Frontal cortex (tissue), 4 donors: ENCODE data around the gene PRDM16. TPM values are rescaled to one million over a fixed set of nuclear protein-coding genes. Genes with fewer than 3 reads are reported as not detected.
A peak's percentile ranks its signal among the peaks of the same experiment; 100 is the strongest.

Source experiments
- DNase-seq, 2 donors: peaks; one replicate each; pipeline ENCODE4 v3.0.0; 2012; ENCODE audit warnings: low spot score in 2 of 2
- FAIRE-seq: peaks from 2 replicates; lab custom pipeline; 2012; peaks lifted over from hg19 to GRCh38; lab: Jason Lieb, UNC
- total RNA-seq: library from RNA; depleted of rRNA; stranded (reverse); fragments of >200 nt; gene quantifications from one replicate; pipeline ENCODE4 v1.2.3, GENCODE V29; 2014
- donor health status: control.
- donor health status: control.
- donor health status: control.

Gene PRDM16
- total RNA-seq, 1 donor from 2014 or later: 1.6 TPM

DNA sequence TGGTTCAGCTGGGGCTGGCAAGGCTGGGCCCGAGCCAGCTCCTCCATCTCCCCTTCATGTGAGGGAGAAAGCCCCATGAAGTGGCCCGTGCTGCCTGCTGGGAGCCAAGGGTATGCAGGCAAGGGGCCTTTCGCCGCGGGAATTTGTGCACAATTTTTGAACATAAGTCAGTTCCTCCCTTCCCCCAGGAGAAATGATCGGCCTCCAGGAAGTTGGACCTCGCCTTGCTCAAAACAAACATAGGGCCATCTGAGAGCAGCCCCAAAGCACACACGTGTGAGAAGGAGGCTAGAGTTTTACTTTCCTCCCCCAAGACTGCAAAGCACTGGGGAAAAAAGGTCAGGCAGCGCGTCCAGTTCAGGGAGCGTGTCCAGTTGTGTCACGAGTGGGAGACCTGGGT is 64.7 kb downstream of the PRDM16 start:
- FAIRE-seq (no peak), DNase-seq (no peak)

DNA sequence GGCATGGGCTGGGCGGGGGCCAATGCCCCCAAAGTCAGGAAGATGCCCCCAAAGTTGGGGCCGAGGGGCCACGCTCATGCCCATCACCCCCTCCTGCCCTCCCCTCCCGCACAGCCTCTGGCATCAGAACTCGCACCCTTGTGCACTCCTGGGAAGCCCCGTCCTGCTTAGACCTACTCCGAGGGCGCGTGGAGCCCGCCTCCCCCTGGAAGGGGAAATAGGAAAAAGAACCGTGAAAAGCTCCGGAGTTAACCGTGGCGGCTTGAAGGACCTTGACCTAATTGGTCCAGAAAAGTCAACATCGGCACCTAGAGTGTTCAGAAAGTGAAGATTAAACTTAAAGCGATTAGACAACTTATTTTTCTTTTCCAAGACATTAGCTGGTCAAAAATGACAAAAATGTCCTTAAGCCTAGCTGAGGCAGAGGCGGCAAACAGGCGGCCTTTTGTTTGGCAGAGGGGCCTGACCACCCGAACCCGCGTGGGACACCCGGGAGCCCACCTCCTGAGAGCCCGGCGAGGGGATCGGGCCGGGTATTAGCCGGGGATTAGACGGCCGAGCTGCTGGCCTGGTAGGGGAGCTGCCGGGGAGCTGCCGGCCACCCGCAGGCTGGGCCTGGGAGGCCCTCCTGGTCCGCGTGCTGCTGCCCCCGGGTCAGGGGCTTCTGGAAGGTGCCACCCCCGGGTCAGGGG is 65.5 kb downstream of the PRDM16 start:
- no peak for FAIRE-seq
- no peak for DNase-seq

DNA sequence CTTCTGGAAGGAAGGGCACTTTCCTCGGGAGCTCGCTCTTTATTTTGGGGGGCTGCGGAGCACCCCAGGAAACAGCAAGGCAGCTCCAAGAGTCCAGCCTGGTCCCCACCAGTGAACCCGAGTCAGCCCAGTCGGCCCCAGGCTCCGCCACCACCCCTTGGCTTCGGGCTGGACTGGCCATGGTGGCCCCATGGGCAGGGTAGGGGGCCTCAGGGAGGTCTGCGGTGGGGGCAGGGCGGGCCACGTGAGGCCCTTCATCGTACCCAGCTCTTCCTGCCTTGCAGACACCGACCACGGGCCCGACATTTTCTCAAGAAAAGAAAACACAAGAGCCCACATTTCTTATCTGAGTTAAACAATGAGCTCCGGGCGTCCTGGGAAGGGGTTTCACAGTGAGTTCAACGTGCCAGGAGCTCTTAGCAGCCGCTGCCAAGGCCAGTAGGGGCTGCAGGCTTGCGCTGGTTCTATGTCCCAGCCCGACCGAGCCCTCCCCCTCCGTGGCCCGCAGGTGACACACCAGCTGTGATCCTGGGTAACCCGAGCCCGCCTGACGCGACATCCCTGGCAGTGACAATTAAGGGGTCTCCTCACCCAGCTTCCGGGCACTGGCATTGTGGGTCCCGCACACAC is 66.2 kb downstream of the PRDM16 start:
- DNase-seq (no peak), FAIRE-seq (no peak)

DNA sequence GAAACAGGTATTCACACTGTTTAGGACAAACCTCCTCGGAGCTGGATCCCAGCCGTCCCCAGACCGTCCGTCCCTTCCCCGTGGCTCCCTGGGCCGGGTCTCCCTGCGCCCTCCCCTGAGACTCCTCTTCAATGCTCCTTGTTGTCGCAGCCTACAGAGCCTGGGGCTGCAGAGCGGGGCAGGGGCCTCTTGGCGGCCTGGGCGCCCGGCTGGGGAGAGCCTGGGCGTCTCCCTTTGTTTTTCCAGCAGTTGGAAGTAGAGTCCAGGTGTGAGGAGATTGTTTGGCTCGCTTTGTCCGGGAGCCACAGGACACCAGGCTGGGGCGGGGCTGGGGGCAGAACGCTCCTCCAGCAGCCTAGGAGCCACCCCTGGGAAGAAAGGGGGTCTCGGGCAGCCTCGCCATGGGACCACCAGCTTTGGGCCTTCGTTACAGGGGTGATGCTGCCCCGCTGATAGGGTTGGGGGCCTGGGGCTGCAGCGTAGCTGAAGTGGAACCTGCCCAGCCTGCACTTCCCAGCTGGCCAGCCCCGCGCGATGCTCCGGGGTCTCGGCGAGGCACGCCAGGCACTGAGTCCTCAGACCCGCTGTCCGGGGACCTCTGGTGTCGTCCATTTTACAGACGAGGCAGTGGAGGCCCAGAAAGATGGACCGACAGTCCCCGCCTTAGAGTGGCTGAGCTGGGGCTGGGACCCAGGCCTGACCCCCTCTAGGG is 66.9 kb downstream of the PRDM16 start:
- no peak for FAIRE-seq
- DNase-seq: no peak

DNA sequence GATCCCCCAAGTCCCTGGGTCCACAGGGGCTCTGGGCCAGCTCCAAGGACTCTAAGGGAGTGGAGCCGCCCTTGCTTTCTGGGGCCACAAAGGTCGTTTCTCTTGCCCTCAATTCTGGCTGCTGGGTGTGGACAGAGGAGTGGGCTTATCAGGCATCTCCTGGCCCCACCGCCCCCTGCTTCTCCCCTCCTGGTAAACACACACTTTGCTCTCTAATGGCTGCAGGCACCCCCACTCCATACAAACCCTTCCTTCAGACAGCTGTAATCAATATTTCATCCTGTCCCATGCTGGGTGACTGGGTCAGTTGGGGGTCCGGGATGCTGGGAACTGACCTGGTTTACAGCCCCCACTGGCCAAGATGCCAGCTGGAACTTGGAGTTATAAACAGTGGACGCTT is 67.5 kb downstream of the PRDM16 start:
- no peak for DNase-seq
- no peak for FAIRE-seq

DNA sequence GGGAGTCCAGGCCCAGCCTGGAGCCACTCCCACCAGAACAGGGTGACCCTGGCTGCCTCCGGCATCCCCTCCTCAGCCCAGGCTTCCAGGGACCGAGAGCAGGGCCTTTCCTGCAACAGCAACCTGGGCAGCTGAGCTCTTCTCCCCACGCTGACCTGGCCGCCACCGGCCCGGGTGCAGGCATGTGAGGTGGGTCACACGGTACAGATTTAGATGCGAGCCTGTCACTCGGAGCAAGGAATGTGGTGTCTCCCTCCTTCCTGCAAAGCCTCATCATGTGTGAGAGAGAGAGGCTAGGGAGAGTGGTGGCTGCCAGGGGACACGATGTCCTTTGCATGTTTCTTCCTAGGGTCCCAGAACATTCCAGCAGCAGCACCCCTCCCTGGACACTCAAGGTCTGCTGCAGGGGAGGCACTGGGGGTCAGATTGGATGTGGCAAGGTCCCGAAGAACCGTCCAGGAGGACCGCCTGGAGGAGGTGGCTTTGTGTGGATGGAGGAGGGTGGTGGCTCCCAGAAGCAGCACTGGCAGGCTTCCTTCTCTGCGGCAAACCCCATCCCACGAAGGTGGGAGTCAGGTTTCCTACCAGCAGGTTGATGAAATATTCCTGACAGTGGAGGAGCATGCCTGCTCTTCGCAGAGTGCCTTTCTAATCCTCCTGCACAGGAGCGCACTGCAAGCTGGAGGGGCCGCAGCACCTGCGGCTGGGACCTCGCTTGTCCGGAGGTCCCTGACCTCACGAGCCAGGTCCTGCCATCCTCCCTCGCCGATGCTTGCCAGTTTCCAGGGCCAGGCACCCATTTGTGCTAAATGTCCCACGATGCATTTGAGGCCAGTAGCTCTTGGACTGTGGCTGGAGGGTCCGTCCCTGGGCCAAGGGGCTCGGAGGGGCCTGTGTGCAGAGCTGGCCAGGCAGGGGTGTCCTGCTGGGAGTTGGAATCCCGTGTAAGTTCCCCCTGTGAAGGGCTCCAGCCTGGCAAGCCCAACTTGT is 68.4 kb downstream of the PRDM16 start:
- DNase-seq: no peak
- no peak for FAIRE-seq

DNA sequence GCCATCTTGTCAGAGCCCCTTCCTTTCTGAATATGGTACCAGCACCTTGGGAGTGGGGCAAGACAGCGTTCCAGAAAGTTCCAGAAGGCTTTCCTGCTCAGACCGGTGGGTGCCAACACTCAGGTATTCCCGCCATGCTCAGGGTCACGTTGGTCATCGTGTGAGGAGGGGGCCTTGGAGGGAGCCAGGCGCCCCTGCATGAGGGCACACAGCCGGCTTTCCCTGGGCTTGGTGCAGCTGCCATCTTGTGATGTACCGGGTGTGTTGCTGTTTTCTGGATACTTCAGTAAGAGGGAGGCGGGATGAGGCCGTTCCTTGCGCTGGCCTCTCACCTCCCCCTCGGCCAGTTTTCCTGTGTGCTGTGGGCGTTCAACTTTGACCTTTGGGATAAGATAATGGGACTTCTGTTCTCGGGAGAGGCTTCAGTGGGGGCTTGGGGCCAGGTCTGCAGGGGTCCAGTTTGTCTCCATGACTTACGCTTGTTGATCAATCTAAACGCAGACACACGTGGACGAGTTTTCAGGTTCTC is 69.7 kb downstream of the PRDM16 start:
- FAIRE-seq: no peak

DNA sequence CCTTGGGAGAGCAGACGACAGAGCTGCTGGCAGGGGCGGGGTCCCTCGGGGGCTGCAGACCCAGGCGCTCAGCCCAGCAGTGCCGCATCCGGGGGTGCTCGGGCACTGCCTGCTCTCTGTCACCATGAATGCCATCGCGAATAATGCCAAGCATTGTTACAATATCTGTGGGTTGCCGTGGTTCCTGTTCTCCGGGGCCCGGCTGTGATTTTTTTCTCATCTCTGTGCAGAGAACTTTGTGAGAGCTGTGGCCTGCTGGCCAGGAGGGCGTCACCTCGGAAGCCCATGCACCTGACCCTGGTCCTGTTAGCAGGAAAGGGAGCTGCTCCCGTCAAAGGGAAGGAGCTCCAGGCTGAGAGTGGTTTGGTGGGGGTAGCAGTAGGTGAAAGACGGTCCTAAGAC is 70.4 kb downstream of the PRDM16 start:
- peak; percentile 49 to 51 for DNase-seq
- FAIRE-seq: no peak

More for the DNA sequence above, 69.7 kb downstream of the PRDM16 start:
- DNase-seq: no peak

DNA sequence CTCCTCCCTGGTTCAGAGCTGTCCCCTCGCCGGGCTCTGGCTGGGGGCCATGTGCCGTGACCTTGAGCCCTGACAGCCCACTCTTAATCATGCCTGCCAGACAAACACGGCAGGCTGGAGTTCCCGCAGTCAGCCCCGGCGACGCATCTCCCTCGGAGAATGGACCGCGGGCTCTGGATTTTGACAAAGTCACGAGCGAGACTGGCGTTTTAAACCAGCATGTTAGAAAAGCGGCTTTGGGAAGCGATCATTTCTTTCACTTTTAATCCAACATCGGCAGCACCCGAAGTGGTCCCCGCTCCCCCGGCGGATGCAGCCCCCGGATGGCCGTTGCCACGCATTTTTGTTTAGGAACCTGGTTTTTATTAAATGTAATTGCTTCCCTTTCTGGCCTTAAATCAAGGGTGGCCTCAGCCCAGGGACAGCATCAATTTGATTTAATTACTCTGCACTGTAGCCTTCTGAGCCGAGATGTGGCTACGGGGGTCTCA is 70.9 kb downstream of the PRDM16 start:
- DNase-seq (no peak), FAIRE-seq (no peak)

DNA sequence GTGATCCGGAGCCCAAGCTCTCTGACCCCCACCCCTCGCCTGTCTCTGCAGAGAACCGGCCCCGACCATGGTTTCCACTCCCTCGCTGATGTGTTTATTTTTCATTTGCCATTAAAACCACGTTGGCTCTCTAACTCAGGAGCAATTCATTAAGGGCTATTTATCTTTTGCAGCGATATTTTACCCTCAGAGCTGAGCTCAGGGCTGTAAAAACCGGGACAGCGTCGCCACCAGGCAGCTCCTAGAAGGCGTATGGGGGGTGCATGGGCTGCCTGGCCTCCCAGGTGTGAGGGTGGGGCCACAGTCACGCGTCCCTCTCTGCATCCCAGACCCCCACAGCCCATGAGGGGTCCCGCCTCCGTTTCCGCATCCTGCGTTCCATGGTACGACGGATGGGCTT is 71.4 kb downstream of the PRDM16 start:
- no peak for DNase-seq
- no peak for FAIRE-seq

DNA sequence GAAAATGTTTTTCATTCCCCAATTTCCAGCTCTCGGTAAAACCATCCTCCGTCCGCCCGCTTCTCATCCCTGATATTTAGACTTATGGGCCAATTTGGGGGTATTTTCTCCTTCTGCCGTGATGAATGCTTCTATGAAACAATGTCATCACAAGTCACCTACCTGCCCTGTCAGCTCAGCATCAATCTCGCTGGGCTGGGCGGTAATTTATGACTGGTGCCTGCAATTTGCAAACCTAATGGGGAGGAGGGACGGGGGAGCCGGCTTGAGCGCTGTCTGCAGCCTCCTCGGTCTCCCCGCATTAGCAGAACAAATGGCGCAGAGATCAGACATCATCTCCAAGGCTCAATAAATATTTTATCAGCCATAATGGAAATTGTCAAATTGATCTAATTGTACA is 72.1 kb downstream of the PRDM16 start:
- DNase-seq (no peak), FAIRE-seq (no peak)

DNA sequence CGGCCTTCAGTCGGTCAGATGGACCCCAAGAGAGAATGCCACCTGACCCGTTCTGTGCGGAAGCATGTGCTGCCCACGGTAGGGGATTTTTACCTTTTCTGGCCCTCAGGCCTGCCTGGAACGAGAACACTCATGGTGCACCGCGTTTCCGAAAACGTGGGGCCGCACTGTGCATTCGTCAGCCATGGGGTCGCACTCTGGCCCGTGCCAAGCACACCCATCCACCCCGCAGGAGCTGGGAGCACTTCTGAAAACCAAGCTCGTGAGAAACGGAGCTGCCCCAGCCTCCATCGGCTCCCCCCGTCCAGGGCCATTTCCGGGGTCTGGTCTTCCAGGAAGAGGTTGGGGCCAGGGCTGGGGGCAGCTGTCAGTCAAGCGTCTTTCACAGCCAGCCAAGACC is 72.8 kb downstream of the PRDM16 start:
- FAIRE-seq: no peak

DNA sequence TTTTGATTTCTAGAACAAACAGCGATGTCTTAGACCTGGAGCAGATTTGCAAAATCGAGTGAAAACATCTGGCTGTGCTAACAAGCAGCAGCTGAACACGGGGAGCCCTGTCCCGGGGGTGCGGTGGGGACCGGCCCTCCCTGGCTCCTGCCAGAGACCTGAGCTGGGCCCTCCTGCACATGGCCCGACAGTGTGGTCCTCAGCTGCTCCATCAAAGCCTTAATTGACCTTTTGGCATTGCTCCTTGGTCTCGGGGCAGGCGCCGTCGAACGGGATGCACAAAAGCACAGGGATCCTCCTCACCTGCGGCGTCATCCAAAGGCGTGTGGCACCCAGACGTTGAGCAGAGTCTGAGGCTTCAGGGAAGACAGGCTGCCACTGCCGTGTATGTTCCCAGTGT is 73.2 kb downstream of the PRDM16 start:
- no peak for DNase-seq
- FAIRE-seq: no peak

More for the DNA sequence above, 72.8 kb downstream of the PRDM16 start:
- DNase-seq: no peak

DNA sequence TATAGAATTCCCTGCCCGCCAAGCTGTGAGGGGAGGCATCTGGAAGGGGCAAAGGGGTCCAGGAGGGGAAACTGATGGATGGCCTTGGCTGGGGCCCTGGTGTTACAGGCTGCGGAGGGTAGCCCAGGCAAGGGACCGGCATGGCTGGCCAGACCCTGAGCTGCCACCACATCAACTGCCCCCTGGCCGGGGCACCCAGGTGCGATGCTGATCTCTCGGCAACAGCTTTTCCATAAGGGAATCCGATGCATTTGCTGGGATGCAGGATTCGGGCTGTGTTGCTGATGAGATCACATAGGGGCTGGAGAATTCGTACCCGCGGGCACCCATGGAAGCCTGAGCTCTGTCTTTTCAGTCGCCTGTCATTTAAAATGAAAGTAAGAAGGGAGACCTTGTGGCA is 73.7 kb downstream of the PRDM16 start:
- DNase-seq: no peak
- FAIRE-seq: no peak

DNA sequence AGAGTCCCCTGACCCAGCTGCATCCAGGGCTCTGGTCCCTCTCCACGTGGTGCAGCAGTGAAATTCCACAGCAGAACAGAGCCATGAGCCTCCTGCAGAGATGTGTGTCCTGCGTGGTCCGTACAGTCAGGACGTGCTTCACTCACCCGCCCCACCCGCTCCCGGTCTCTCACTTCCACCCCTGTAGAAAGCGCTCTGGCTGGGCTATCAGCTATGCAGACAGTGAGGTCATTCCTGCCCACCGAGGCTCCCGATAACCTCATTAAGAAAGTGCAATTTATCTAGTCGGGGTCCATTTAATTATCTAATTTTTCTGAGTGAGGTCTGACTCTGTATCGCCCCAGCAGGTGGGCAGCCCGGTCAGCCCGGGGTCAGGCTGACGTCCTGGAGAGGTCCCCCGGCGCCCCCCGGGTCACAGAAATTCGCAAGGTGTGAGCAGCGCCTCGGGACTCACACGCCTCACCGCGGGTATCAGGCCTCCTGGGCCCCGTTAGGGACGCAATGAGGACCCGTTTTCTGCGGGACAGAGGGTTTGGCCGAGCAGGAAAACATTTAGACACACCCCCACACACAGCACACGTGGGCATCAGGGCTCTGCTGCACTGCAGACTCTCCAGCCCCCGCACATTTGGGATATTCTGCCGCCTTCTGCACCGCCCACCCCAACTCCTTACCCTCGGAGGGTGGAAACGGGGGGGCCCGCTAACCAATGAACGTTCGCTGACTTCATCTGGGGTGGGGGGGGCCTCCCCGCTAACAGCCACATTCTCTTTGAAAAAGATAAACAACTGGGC is 76.7 kb downstream of the PRDM16 start:
- FAIRE-seq: no peak

DNA sequence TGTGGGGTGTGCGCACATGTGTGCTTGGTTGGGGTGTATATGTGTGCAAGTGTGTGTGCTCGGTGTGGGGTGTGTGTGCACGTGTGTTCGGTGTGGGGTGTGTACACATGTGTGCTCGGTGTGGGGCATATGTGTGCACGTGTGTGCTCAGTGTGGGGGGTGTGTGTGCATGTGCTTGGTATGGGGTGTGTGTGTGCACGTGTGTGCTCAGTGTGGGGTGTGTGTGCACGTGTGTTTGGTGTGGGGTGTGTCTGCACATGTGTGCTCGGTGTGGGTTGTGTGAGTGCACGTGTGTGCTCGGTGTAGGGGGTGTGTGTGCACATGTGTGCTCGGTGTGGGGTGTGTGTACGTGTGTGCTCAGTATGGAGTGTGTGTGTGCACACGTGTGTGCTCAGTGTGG is 77.5 kb downstream of the PRDM16 start:
- DNase-seq (no peak), FAIRE-seq (no peak)

More for the DNA sequence above, 76.7 kb downstream of the PRDM16 start:
- DNase-seq: peak in 1 of 2 donors; percentile 66

DNA sequence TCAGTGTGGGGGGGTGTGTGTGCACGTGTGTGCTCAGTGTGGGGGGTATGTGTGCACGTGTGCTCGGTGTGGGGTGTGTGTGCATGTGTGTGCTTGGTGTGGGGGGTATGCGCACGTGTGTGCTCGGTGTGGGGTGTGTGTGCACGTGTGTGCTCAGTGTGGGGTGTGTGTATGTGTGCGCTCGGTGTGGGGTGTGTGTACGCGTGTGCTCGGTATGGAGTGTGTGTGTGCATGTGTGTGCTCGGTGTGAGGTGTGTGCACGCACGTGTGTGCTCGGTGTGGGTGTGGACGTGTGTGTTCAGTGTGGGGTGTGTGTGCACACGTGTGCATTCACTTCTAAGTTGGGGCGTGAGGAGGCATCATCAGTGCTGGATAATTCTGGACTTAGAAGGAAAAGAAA is 77.9 kb downstream of the PRDM16 start:
- DNase-seq (no peak), FAIRE-seq (no peak)

DNA sequence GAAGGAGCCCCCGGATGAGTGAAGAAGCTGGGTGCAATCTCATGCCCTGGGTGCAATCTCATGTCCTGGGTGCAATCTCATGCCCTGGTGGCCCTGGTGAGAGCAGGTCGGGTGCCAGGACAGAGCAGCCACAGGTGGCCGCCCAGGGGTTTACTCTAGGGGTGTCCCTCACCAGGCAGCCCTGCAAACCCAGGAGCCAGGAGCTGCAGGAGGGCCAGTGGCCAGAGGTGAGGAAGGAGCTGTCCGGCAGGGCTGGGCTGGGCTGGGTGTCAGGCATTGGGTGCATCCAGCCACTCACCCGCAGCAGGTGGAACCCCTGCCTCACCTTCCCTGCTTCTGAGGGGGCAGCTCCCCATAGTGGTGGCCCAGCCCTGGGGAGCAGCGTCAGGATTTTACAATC is 79.2 kb downstream of the PRDM16 start:
- DNase-seq: no peak
- FAIRE-seq: no peak

DNA sequence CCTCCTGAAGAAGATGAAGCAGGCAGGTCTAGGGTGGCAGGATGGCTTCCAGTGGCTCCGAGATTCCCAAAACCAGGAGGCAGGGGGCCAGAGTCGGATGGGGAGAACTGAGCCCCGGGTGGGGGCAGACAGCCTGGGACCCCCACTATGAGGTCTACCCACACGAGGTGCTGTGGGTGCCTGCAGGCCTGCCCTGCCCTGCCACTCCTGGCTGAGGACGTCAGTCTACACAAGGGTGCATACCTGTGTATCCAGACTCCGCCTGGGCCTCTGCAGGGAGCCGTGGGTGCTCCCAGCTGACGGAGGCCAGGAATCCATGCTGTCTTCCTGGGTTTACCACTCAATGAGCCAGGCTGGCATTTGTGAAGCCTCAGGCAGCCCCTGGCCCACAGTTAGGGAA is 80.3 kb downstream of the PRDM16 start:
- no peak for DNase-seq
- no peak for FAIRE-seq
